Breast epithelium (tissue), 4 donors: Measurements from ENCODE around the gene PXDN. TPM values are rescaled to one million over a fixed set of nuclear protein-coding genes. Genes with fewer than 3 reads are reported as not detected.
"Not testable (repeated sequence)": the region's sequence is repeated elsewhere in the genome, so short reads cannot be mapped to it uniquely, and the experiment has no call there.

Experiments
- DNase-seq, 2 donors: peaks; one replicate each; pipeline ENCODE4 v3.0.0-alpha.2; 2019; ENCODE audit warnings: low spot score in 2 of 2
- H3K27ac ChIP-seq, 2 donors: fragments of 200-600 bp; sonication (generic) in 1 of 2; one replicate each; pipeline ENCODE4 v1.5.1; 2016 to 2019; ENCODE audit warnings: mild to moderate bottlenecking in 1 of 2
- H3K27me3 ChIP-seq, 2 donors: fragments of 200-600 bp; sonication (generic) in 1 of 2; one replicate each; pipeline versions ENCODE4 v1.5.1 to v1.6.0; 2017 to 2019; ENCODE audit warnings: control low read depth in 1 of 2, mild to moderate bottlenecking in 1 of 2
- H3K36me3 ChIP-seq: fragments of 200-600 bp; one replicate; pipeline ENCODE4 v1.5.1; 2019
- H3K4me1 ChIP-seq, 2 donors: fragments of 200-600 bp; sonication (generic); one replicate each; pipeline ENCODE4 v1.5.1; 2016 to 2019; ENCODE audit warnings: control low read depth in 1 of 2
- H3K4me3 ChIP-seq, 3 donors: fragments of 200-600 bp; sonication (generic); 1 replicate in 2 of 3; 2 replicates in 1 of 3; pipeline ENCODE4 v1.5.1; 2016 to 2019; ENCODE audit warnings: mild to moderate bottlenecking in 3 of 3, moderate library complexity in 2 of 3
- H3K9me3 ChIP-seq, 2 donors: fragments of 200-600 bp; sonication (generic) in 1 of 2; one replicate each; pipeline ENCODE4 v1.5.1; 2016 to 2019; ENCODE audit warnings: control low read depth in 1 of 2
- POLR2A ChIP-seq: fragments of 450-650 bp; IDR thresholded peaks from one replicate; pipeline ENCODE4 v1.6.1; 2016; ENCODE audit warnings: antibody characterized with exemption, mild to moderate bottlenecking, moderate library complexity
- POLR2AphosphoS5 ChIP-seq, 3 donors: sonication (generic); formaldehyde crosslinking; IDR thresholded peaks; one replicate each; pipeline ENCODE4 v1.6.1; 2017; ENCODE audit warnings: antibody characterized with exemption in 3 of 3
- intact Hi-C: fragments of 100-400 bp; cut with DNase I; formaldehyde crosslinking; loops from one replicate; pipeline ENCODE4 v1.15.1; 2023; ENCODE audit warnings: low total_unique reads
- total RNA-seq, 3 donors: library from RNA; depleted of rRNA; stranded (reverse); fragments of >200 nt; gene quantifications; one replicate each; pipeline ENCODE4 v1.1.0, GENCODE V29; 2016
- TF ChIP-seq, protein P1 (sequence below), 3 donors: fragments of 450-650 bp; IDR thresholded peaks; one replicate each; pipeline ENCODE4 v1.5.1; 2016 to 2017; ENCODE audit warnings: antibody characterized with exemption in 3 of 3, mild to moderate bottlenecking in 3 of 3, moderate library complexity in 3 of 3

Gene PXDN
- total RNA-seq, 3 donors from 2014 or later, result 42.4 to 108 (median 64.2) TPM

DNA sequence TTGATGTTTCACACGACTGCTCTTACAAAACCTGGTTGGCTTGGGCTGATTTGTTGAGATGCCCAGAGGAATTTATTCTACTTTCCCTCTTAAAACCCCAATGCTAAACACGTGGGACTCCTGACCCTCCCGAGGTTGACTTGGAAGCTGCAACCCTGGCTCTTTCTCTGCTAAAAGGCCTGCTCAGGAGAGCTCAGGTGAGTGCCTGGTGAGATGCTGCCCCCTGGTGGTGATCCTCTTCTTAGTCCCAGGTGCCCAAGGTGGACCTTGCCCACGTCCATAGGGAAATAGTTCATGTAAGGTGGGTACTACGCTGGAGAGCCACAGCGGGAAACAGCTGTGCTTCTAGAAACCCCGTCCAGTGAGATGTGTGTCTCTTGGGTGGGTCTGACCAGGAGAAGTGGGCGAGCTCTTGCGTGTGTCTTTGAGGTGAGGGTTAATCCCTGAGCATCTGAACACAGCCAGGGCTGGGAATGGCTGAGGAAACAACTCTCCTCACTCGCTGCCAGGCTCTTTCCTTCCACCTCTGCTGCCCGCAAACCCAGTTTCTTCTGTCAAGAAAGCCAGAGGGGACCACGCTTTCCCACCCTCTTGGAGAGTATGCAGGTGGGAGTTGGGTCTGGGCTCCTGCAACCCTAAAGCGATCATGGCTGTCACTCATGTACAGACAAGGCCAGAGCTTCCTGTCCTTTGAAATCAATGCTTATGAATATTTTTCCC lies 25.5 kb upstream of the PXDN start:
- intact Hi-C loops, result no loop called here
- Histone ChIP-seq H3K4me3 (no peak overlapping the region), H3K36me3 (no peaks in the 10 kb centered on the region), H3K27ac (no peak overlapping the region), H3K9me3 (no peaks in the 10 kb centered on the region), H3K27me3 (no peaks in the 10 kb centered on the region), H3K4me1 (no peaks in the 10 kb centered on the region)
- DNase-seq, result peak; percentile 59 to 78
- TF ChIP-seq, protein P1, sequence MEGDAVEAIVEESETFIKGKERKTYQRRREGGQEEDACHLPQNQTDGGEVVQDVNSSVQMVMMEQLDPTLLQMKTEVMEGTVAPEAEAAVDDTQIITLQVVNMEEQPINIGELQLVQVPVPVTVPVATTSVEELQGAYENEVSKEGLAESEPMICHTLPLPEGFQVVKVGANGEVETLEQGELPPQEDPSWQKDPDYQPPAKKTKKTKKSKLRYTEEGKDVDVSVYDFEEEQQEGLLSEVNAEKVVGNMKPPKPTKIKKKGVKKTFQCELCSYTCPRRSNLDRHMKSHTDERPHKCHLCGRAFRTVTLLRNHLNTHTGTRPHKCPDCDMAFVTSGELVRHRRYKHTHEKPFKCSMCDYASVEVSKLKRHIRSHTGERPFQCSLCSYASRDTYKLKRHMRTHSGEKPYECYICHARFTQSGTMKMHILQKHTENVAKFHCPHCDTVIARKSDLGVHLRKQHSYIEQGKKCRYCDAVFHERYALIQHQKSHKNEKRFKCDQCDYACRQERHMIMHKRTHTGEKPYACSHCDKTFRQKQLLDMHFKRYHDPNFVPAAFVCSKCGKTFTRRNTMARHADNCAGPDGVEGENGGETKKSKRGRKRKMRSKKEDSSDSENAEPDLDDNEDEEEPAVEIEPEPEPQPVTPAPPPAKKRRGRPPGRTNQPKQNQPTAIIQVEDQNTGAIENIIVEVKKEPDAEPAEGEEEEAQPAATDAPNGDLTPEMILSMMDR (IDR thresholded peaks at IDR 0.05), result peak; percentile 69 to 72 (median 70)
- no peak for TF ChIP-seq POLR2AphosphoS5 (IDR thresholded peaks at IDR 0.05)

GRCh38 chr2:1767939-1768691 lies 23.8 kb upstream of the PXDN start:
- H3K4me3 ChIP-seq, result no peak overlapping the region
- H3K4me1 ChIP-seq, result no peaks in the 10 kb centered on the region
- H3K27me3 ChIP-seq, result no peaks in the 10 kb centered on the region
- TF ChIP-seq POLR2AphosphoS5 (IDR thresholded peaks at IDR 0.05), result no peak
- TF ChIP-seq, protein P1 (IDR thresholded peaks at IDR 0.05), result no peak
- no peak for TF ChIP-seq POLR2A
- H3K9me3 ChIP-seq, result no peaks in the 10 kb centered on the region
- DNase-seq, result no peak
- intact Hi-C loops, result no loop called here
- no peak overlapping the region for H3K27ac ChIP-seq
- H3K36me3 ChIP-seq, result no peaks in the 10 kb centered on the region

GRCh38 chr2:1766851-1767811 lies 22.8 kb upstream of the PXDN start:
- Histone ChIP-seq H3K27ac (no peak overlapping the region), H3K9me3 (no peaks in the 10 kb centered on the region), H3K4me3 (no peak overlapping the region), H3K36me3 (no peaks in the 10 kb centered on the region), H3K27me3 (no peaks in the 10 kb centered on the region), H3K4me1 (no peaks in the 10 kb centered on the region)
- no peak for DNase-seq
- TF ChIP-seq POLR2AphosphoS5 (IDR thresholded peaks at IDR 0.05) (no peak), POLR2A (no peak)
- TF ChIP-seq, protein P1 (IDR thresholded peaks at IDR 0.05), result no peak
- intact Hi-C loops, result no loop called here

DNA sequence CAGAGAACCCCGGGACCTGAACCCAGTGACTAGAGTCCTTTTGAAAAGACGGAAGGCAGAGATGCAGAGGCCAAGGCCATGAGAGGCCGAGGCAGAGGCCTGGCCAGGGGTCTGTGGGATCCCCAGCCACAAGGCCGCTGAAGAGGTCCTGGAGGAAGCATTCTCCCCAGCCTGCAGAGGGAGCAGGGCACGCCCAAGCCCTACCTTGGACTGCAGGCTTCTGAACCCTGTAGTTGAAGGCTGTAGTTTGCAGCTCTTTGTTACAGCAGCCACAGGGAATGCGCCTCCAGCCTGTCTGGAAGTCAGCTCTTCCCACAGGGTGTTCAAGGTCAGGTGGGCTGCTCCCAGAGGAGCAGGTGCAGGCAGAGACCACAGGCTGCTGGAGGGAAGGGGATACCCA lies 22.1 kb upstream of the PXDN start:
- H3K36me3 ChIP-seq, result no peaks in the 10 kb centered on the region
- TF ChIP-seq POLR2AphosphoS5 (IDR thresholded peaks at IDR 0.05) (no peak), POLR2A (no peak)
- TF ChIP-seq, protein P1 (IDR thresholded peaks at IDR 0.05), result no peak
- no peak overlapping the region for H3K27ac ChIP-seq
- DNase-seq, result no peak
- H3K27me3 ChIP-seq, result no peaks in the 10 kb centered on the region
- H3K4me3 ChIP-seq, result no peak overlapping the region
- intact Hi-C loops, result no loop called here
- H3K9me3 ChIP-seq, result no peaks in the 10 kb centered on the region
- no peaks in the 10 kb centered on the region for H3K4me1 ChIP-seq

- H3K4me3 ChIP-seq, H3K4me1 ChIP-seq, H3K27ac ChIP-seq, DNase-seq, H3K36me3 ChIP-seq, intact Hi-C loops, H3K9me3 ChIP-seq, H3K27me3 ChIP-seq: not testable (repeated sequence)
Observed at GRCh38 chr2:1765201-1765600, 20.9 kb upstream of the PXDN start.
